HCT116 (cell line): ENCODE data around the gene BRIP1. TPM values are rescaled to one million over a fixed set of nuclear protein-coding genes. Genes with fewer than 3 reads are reported as not detected.

Source experiments
- ATAC-seq: fragments of 200-7000 bp; cut with Tn5 transposase; 2 replicates; pipeline ENCODE4 v1.9.1; 2020; ENCODE audit warnings: mild to moderate bottlenecking, moderate library complexity
- BruUV-seq: library from RNA; stranded (reverse); fragments of 400-500 nt; replicated peaks from 2 replicates; lab custom pipeline; 2021; lab: Mats Ljungman, UMichigan
- CTCF ChIA-PET: fragments of 300-600 bp; sonication (Branson Sonifier 250); formaldehyde crosslinking; loops from one replicate; lab custom pipeline; 2021; ENCODE audit warnings: antibody characterized with exemption; lab: Charles Lee
- POLR2A ChIA-PET: fragments of 300-600, 350-600 bp; sonication (Branson Sonifier 250); formaldehyde crosslinking; loops from one replicate; lab custom pipeline; 2021; ENCODE audit warnings: antibody characterized with exemption; lab: Charles Lee
- RAD21 ChIA-PET, 2 experiments: fragments of 300-600 bp; sonication (Branson Sonifier 250); formaldehyde crosslinking; loops; one replicate each; lab custom pipeline; 2023; ENCODE audit warnings: low total read pairs in 2 of 2; ENCODE audit not compliant: uncharacterized antibody in 2 of 2, unreplicated experiment in 2 of 2, low non-redundant PET in 1 of 2; lab: Charles Lee
- DNase-seq: peaks from one replicate; pipeline ENCODE4 v3.0.0-alpha.2; 2010; ENCODE audit warnings: low read depth, low spot score
- H2AFZ ChIP-seq: fragments of 200-600 bp; shearing (Covaris generic), sonication (generic); 2 replicates; pipeline ENCODE4 v1.6.1; 2017; ENCODE audit warnings: low read depth, mixed run types, mixed read lengths, antibody characterized with exemption, low read length; ENCODE audit not compliant: poor library complexity, severe bottlenecking
- H3K27ac ChIP-seq: 2 replicates; pipeline ENCODE4 v1.5.1; 2012; ENCODE audit warnings: low read depth, low read length
- H3K27me3 ChIP-seq: fragments of 200-600 bp; sonication (generic); 2 replicates; pipeline ENCODE4 v1.6.1; 2016; ENCODE audit warnings: mixed run types, low read length, mixed read lengths; ENCODE audit not compliant: insufficient read depth
- H3K36me3 ChIP-seq, 2 experiments: fragments of 200-500 bp in 1 of 2; fragments of 200-600 bp in 1 of 2; sonication (Bioruptor generic) in 1 of 2; sonication (generic) in 1 of 2; 2 replicates each; pipeline versions ENCODE4 v1.5.1 to v1.6.1; 2014 to 2016; ENCODE audit warnings: low read length in 2 of 2, inconsistent platforms in 1 of 2, mixed read lengths in 1 of 2, mixed run types in 1 of 2; ENCODE audit not compliant: insufficient read depth in 2 of 2, control insufficient read depth in 1 of 2
- H3K4me1 ChIP-seq, 2 experiments: fragments of 200-600 bp in 1 of 2; sonication (generic) in 1 of 2; 2 replicates each; pipeline versions ENCODE4 v1.5.1 to v1.6.1; 2012 to 2017; ENCODE audit warnings: low read length in 2 of 2, inconsistent platforms in 1 of 2, mild to moderate bottlenecking in 1 of 2, mixed read lengths in 1 of 2, mixed run types in 1 of 2, moderate library complexity in 1 of 2; ENCODE audit not compliant: insufficient read depth in 2 of 2, control insufficient read depth in 1 of 2
- H3K4me2 ChIP-seq: fragments of 200-600 bp; sonication (generic); 2 replicates; pipeline ENCODE4 v1.6.1; 2017; ENCODE audit warnings: mixed run types, low read length, mixed read lengths
- H3K4me3 ChIP-seq, 2 experiments: fragments of 200-600 bp in 1 of 2; sonication (generic) in 1 of 2; replicated peaks in 1 of 2; 2 replicates each; pipeline ENCODE4 v1.5.1; 2011 to 2016; ENCODE audit warnings: low read length in 2 of 2, control low read depth in 1 of 2, low read depth in 1 of 2, mild to moderate bottlenecking in 1 of 2, mixed read lengths in 1 of 2, mixed run types in 1 of 2
- H3K79me2 ChIP-seq: fragments of 200-600 bp; sonication (generic); 2 replicates; pipeline ENCODE4 v1.6.1; 2017; ENCODE audit warnings: mild to moderate bottlenecking, mixed run types, low read length, moderate library complexity, mixed read lengths; ENCODE audit not compliant: insufficient read depth
- H3K9ac ChIP-seq: fragments of 200-600 bp; sonication (generic); 2 replicates; pipeline ENCODE4 v1.6.1; 2016; ENCODE audit warnings: low read length, mixed read lengths
- H3K9me2 ChIP-seq: fragments of 200-600 bp; sonication (generic), shearing (Covaris generic); 2 replicates; pipeline ENCODE4 v1.6.1; 2017; ENCODE audit warnings: mixed run types, mild to moderate bottlenecking, moderate library complexity; ENCODE audit not compliant: insufficient read depth
- H3K9me3 ChIP-seq, 2 experiments: fragments of 200-500 bp in 1 of 2; fragments of 200-600 bp in 1 of 2; sonication (Bioruptor generic) in 1 of 2; sonication (generic) in 1 of 2; 2 replicates each; pipeline ENCODE4 v1.6.1; 2014 to 2017; ENCODE audit warnings: low read length in 2 of 2, mixed read lengths in 2 of 2, inconsistent platforms in 1 of 2, low read depth in 1 of 2, mild to moderate bottlenecking in 1 of 2, mixed run types in 1 of 2, moderate library complexity in 1 of 2; ENCODE audit not compliant: control insufficient read depth in 1 of 2, insufficient read depth in 1 of 2
- H4K20me1 ChIP-seq: fragments of 200-600 bp; sonication (generic), shearing (Covaris generic); 2 replicates; pipeline ENCODE4 v1.6.1; 2017; ENCODE audit warnings: mixed run types, mild to moderate bottlenecking, moderate library complexity; ENCODE audit not compliant: insufficient read depth
- CBX3 ChIP-seq: IDR thresholded peaks from 2 replicates; pipeline ENCODE4 v1.6.1; 2012; ENCODE audit warnings: low read depth
- EZH2phosphoT487 ChIP-seq: fragments of 200-600 bp; IDR thresholded peaks from 2 replicates; pipeline ENCODE4 v1.6.1; 2018; ENCODE audit warnings: antibody characterized with exemption, borderline replicate concordance
- JUND ChIP-seq: IDR thresholded peaks from 2 replicates; pipeline ENCODE4 v1.6.1; 2012
- POLR2A ChIP-seq: IDR thresholded peaks from 2 replicates; pipeline ENCODE4 v1.7.0; 2011; ENCODE audit warnings: borderline replicate concordance; ENCODE audit not compliant: insufficient read depth, insufficient read length; ENCODE audit errors: extremely low read depth
- POLR2AphosphoS5 ChIP-seq: IDR thresholded peaks from 2 replicates; pipeline ENCODE4 v1.6.1; 2011; ENCODE audit warnings: mild to moderate bottlenecking, low read depth, low read length, moderate library complexity
- SIN3A ChIP-seq: IDR thresholded peaks from 2 replicates; pipeline ENCODE4 v1.6.1; 2012; ENCODE audit warnings: low read depth
- SP1 ChIP-seq: IDR thresholded peaks from 2 replicates; pipeline ENCODE4 v1.6.1; 2012; ENCODE audit warnings: low read depth
- ZBTB33 ChIP-seq: IDR thresholded peaks from 2 replicates; pipeline ENCODE4 v1.6.1; 2011; ENCODE audit warnings: mild to moderate bottlenecking, low read length, moderate library complexity; ENCODE audit not compliant: insufficient replicate concordance; ENCODE audit errors: extremely low read depth
- intact Hi-C: fragments of 100-400 bp; cut with micrococcal nuclease; formaldehyde crosslinking; loops from 2 replicates; pipeline ENCODE4 v1.10.0; 2022
- total RNA-seq: library from RNA; stranded (reverse); gene quantifications from one replicate; pipeline ENCODE4 v1.2.1, GENCODE V29; 2021; ENCODE audit not compliant: unreplicated experiment
- TF ChIP-seq, protein P1 (sequence below): IDR thresholded peaks from 2 replicates; pipeline ENCODE4 v1.6.1; 2012
- TF ChIP-seq, protein P2 (sequence below), 3 experiments: fragments of 200-600 bp in 1 of 3; sonication (generic) in 1 of 3; IDR thresholded peaks in 2 of 3; conservative IDR thresholded peaks in 1 of 3; 2 replicates each; pipeline ENCODE4 v1.5.1; 2012 to 2017; ENCODE audit warnings: low read depth in 2 of 3, low read length in 2 of 3, antibody characterized with exemption in 1 of 3, borderline replicate concordance in 1 of 3, control low read depth in 1 of 3, mild to moderate bottlenecking in 1 of 3, mixed read lengths in 1 of 3, mixed run types in 1 of 3, moderate library complexity in 1 of 3; ENCODE audit not compliant: insufficient read depth in 1 of 3

BRIP1 gene
- total RNA-seq, 1 experiment from 2014 or later = 22.2 TPM

DNA sequence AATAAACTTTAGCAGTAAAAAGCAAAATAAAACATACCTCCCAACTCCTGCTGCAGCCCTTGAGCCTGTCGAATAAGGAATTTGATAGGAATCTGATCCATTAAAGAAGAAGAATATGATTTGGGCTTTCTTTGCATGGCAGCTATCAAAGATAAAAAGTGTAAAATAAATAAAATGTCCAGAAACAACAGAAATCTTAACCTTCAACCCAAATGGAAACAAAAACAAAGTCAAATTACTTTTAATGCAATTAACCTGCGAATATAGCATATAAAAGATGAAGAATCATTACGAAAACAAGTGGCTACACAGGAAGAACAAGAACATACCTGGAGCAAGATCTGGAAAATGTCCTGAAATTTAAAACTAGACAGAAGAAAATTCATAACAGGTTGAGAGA is 21.5 kb upstream of the BRIP1 start:
- no TSS peak for BruUV-seq
- H3K27ac ChIP-seq = no peak overlapping the region
- no peaks in the 10 kb centered on the region for H3K79me2 ChIP-seq
- ATAC-seq = no peak
- no peak for DNase-seq
- ChIA-PET POLR2A (no interaction called here), CTCF (interaction anchor here (1.0 to 1.2 kb wide), 2 partner anchors 14 to 225 kb away, joined by 3 to 5 read pairs; no protein-coding TSS in a partner anchor), RAD21 (no interaction called here)
- no peak overlapping the region for H3K4me2 ChIP-seq
- peaks cover 0 to 6% of the 10 kb centered on the region in 2 experiments; a peak in 2 of 4 replicates for H3K4me1 ChIP-seq
- TF ChIP-seq CBX3 = no peak
- TF ChIP-seq SP1 = no peak
- no peak for TF ChIP-seq SIN3A
- no peak for TF ChIP-seq JUND
- no peak for TF ChIP-seq POLR2AphosphoS5
- TF ChIP-seq, protein P1, sequence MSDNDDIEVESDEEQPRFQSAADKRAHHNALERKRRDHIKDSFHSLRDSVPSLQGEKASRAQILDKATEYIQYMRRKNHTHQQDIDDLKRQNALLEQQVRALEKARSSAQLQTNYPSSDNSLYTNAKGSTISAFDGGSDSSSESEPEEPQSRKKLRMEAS = no peak
- no peak for TF ChIP-seq EZH2phosphoT487
- TF ChIP-seq, protein P2, sequence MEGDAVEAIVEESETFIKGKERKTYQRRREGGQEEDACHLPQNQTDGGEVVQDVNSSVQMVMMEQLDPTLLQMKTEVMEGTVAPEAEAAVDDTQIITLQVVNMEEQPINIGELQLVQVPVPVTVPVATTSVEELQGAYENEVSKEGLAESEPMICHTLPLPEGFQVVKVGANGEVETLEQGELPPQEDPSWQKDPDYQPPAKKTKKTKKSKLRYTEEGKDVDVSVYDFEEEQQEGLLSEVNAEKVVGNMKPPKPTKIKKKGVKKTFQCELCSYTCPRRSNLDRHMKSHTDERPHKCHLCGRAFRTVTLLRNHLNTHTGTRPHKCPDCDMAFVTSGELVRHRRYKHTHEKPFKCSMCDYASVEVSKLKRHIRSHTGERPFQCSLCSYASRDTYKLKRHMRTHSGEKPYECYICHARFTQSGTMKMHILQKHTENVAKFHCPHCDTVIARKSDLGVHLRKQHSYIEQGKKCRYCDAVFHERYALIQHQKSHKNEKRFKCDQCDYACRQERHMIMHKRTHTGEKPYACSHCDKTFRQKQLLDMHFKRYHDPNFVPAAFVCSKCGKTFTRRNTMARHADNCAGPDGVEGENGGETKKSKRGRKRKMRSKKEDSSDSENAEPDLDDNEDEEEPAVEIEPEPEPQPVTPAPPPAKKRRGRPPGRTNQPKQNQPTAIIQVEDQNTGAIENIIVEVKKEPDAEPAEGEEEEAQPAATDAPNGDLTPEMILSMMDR (IDR thresholded peaks at IDR 0.05 in 2 of 3, conservative IDR thresholded peaks at IDR 0.05 in 1 of 3; ENCODE audit: borderline replicate concordance in 1 of 3, insufficient read depth in 1 of 3, low read depth in 2 of 3, low read length in 2 of 3) = no peak
- intact Hi-C loops = no loop called here
- no peaks in the 10 kb centered on the region for H3K9me3 ChIP-seq
- H3K4me3 ChIP-seq = no peak overlapping the region
- H3K36me3 ChIP-seq = peaks cover 26 to 31% of the 10 kb centered on the region in 2 experiments
- no peaks in the 10 kb centered on the region for H3K27me3 ChIP-seq
- H3K9ac ChIP-seq = no peak overlapping the region
- no peaks in the 10 kb centered on the region for H3K9me2 ChIP-seq
- H2AFZ ChIP-seq = no peak overlapping the region
- H4K20me1 ChIP-seq = no peaks in the 10 kb centered on the region

DNA sequence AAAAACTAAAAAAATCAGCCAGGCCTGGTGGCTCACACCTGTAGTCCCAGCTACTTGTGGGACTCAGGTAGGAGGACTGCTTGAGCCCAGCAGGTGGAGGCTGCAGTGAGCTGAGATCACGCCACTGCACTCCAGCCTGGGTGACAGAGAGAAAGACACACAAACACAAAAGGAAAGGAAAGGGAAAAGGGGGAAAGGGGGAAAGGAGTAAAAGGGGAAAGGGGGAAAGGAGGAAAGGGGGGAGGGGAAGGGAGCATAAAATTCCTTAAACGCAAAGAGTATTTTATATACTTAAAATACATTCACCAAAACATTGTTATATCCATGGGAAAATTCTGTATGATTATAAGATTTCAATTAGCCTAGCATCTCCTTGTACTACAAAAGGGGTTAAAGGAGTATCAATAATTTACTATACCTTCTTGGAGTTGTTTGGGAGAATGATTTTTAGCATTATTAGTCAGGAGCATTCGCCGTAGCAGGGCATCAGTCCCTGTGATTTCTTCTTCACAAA is 17.3 kb upstream of the BRIP1 start:
- no peaks in the 10 kb centered on the region for H3K9me2 ChIP-seq
- peaks cover 24 to 44% of the 10 kb centered on the region in 2 experiments; a peak in 3 of 4 replicates for H3K36me3 ChIP-seq
- H3K79me2 ChIP-seq = no peaks in the 10 kb centered on the region
- RAD21 ChIA-PET = no interaction called here
- no peak overlapping the region for H2AFZ ChIP-seq
- ATAC-seq (no peak), DNase-seq (no peak)
- no peaks in the 10 kb centered on the region for H3K4me1 ChIP-seq
- no peak overlapping the region for H3K4me2 ChIP-seq
- H3K9ac ChIP-seq = no peak overlapping the region
- BruUV-seq = no TSS peak
- no peaks in the 10 kb centered on the region for H3K9me3 ChIP-seq
- POLR2A ChIA-PET = no interaction called here
- no peaks in the 10 kb centered on the region for H4K20me1 ChIP-seq
- TF ChIP-seq ZBTB33 (no peak), POLR2A (no peak)
- no peaks in the 10 kb centered on the region for H3K27me3 ChIP-seq
- intact Hi-C loops = no loop called here
- no peak overlapping the region for H3K27ac ChIP-seq
- CTCF ChIA-PET = no interaction called here
- no peak overlapping the region for H3K4me3 ChIP-seq
